K562 (cell line): ENCODE data around the gene CCDC9. TPM values are rescaled to one million over a fixed set of nuclear protein-coding genes. Genes with fewer than 3 reads are reported as not detected.

Experiments used
- CBFB ChIP-seq: sonication (generic); formaldehyde crosslinking; IDR thresholded peaks from 2 replicates; pipeline ENCODE4 v1.4.0; 2020; ENCODE audit warnings: mild to moderate bottlenecking, missing genetic modification reagents
- CREM ChIP-seq: IDR thresholded peaks from 2 replicates; pipeline ENCODE4 v1.6.1; 2014; ENCODE audit warnings: antibody characterized with exemption, low read depth
- CXXC5 ChIP-seq: fragments of 250-450 bp; sonication (Bioruptor Pico); IDR thresholded peaks from 2 replicates; pipeline ENCODE4 v1.8.0; 2022; ENCODE audit warnings: inconsistent platforms, mild to moderate bottlenecking, moderate library complexity
- E2F3 ChIP-seq: fragments of 250-450 bp; sonication (Bioruptor Pico); IDR thresholded peaks from 2 replicates; pipeline ENCODE4 v1.4.0; 2020; ENCODE audit warnings: mild to moderate bottlenecking
- ELK3 ChIP-seq: fragments of 450-650 bp; formaldehyde crosslinking; IDR thresholded peaks from 2 replicates; pipeline ENCODE4 v1.4.0; 2020; ENCODE audit warnings: mild to moderate bottlenecking
- ETS1 ChIP-seq: conservative IDR thresholded peaks from 2 replicates; pipeline ENCODE4 v1.6.1; 2011; ENCODE audit warnings: low read depth, mild to moderate bottlenecking, low read length; ENCODE audit not compliant: control insufficient read depth
- FOXJ2 ChIP-seq: fragments of 200-800 bp; sonication (Bioruptor generic); IDR thresholded peaks from 2 replicates; pipeline ENCODE4 v1.6.1; 2016; ENCODE audit warnings: missing genetic modification characterization, missing compliant biosample characterization
- FOXP1 ChIP-seq: sonication (generic); formaldehyde crosslinking; IDR thresholded peaks from 2 replicates; pipeline ENCODE4 v1.8.0; 2022; ENCODE audit warnings: mild to moderate bottlenecking, missing genetic modification reagents
- GABPB1 ChIP-seq: sonication (generic); formaldehyde crosslinking; IDR thresholded peaks from 2 replicates; pipeline ENCODE4 v1.8.0; 2022; ENCODE audit warnings: mild to moderate bottlenecking, missing genetic modification reagents
- JUN ChIP-seq, 2 experiments: sonication (generic) in 1 of 2; formaldehyde crosslinking in 1 of 2; IDR thresholded peaks; 2 replicates each; pipeline versions ENCODE4 v1.6.1 to v1.8.0; 2012 to 2022; ENCODE audit warnings: borderline replicate concordance in 2 of 2, mild to moderate bottlenecking in 2 of 2, improper control_type of control experiment in 1 of 2, low read depth in 1 of 2, low read length in 1 of 2, missing genetic modification reagents in 1 of 2
- MTA1 ChIP-seq: fragments of 450-650 bp; IDR thresholded peaks from 2 replicates; pipeline ENCODE4 v1.6.1; 2017; ENCODE audit warnings: borderline replicate concordance
- NFIC ChIP-seq: fragments of 450-650 bp; IDR thresholded peaks from 2 replicates; pipeline ENCODE4 v1.6.1; 2017; ENCODE audit warnings: mild to moderate bottlenecking, inconsistent platforms
- PHB ChIP-seq: fragments of 250-450 bp; sonication (Bioruptor Pico); IDR thresholded peaks from 2 replicates; pipeline ENCODE4 v1.5.0; 2021
- PHF21A ChIP-seq: fragments of 450-650 bp; IDR thresholded peaks from 2 replicates; pipeline ENCODE4 v1.6.1; 2017; ENCODE audit warnings: low read depth, borderline replicate concordance
- POLR2A ChIP-seq: fragments of 450-650 bp; conservative IDR thresholded peaks from 2 replicates; pipeline ENCODE4 v1.6.1; 2016
- POLR2AphosphoS5 ChIP-seq: IDR thresholded peaks from 2 replicates; pipeline ENCODE4 v1.6.1; 2011; ENCODE audit warnings: mild to moderate bottlenecking, low read depth, low read length, moderate library complexity; ENCODE audit not compliant: control insufficient read depth, insufficient read depth
- RUNX1 ChIP-seq: sonication (generic); IDR thresholded peaks from 2 replicates; pipeline ENCODE4 v1.6.1; 2016; ENCODE audit warnings: antibody characterized with exemption, low read depth
- SIN3B ChIP-seq: fragments of 450-650 bp; IDR thresholded peaks from 2 replicates; pipeline ENCODE4 v1.6.1; 2017; ENCODE audit warnings: low read depth, mild to moderate bottlenecking, moderate library complexity
- TFAP4 ChIP-seq: sonication (generic); formaldehyde crosslinking; IDR thresholded peaks from 2 replicates; pipeline ENCODE4 v1.8.0; 2022; ENCODE audit warnings: missing genetic modification reagents, mild to moderate bottlenecking, moderate library complexity, borderline replicate concordance
- U2AF2 ChIP-seq: fragments of 200-400 bp; formaldehyde crosslinking; optimal IDR thresholded peaks from 2 replicates; pipeline ENCODE3; 2017; ENCODE audit warnings: low read depth, mild to moderate bottlenecking, low read length
- ZKSCAN8 ChIP-seq: fragments of 200-800 bp; sonication (Bioruptor generic); IDR thresholded peaks from 2 replicates; pipeline ENCODE4 v1.6.1; 2016; ENCODE audit warnings: missing genetic modification characterization, missing compliant biosample characterization
- ZNF436 ChIP-seq: fragments of 250-450, 450-650 bp; sonication (Bioruptor Pico); formaldehyde crosslinking; IDR thresholded peaks from 2 replicates; pipeline ENCODE4 v1.7.0; 2020; ENCODE audit warnings: mild to moderate bottlenecking
- ZNF707 ChIP-seq: fragments of 250-450 bp; sonication (Bioruptor Pico); conservative IDR thresholded peaks from 2 replicates; pipeline ENCODE4 v1.8.0; 2022; ENCODE audit warnings: inconsistent platforms, mild to moderate bottlenecking, moderate library complexity
- polyA plus RNA-seq, 8 experiments: library from polyadenylated mRNA; depleted of rRNA in 4 of 8; stranded (reverse) in 5 of 8; unstranded in 3 of 8; fragments of >200 nt; fragmentation: Nextera tagmentation in 2 of 8; fragmentation: Illumina TruSeq in 1 of 8; extraction: Ambion mirVana in 2 of 8; extraction: Trizol in 1 of 8; gene quantifications; 2 replicates each; pipeline versions ENCODE4 v1.2.1 to v1.2.3, GENCODE V29; 2011 to 2014; ENCODE audit warnings: inconsistent platforms in 1 of 8, missing spikeins in 1 of 8
- total RNA-seq, 7 experiments: library from RNA; depleted of rRNA in 6 of 7; stranded (reverse); fragments of >200 nt in 6 of 7; fragmentation: Illumina TruSeq in 2 of 7; extraction: Trizol in 2 of 7; gene quantifications; 2 replicates each; pipeline versions ENCODE4 v1.2.1 to v1.2.3, GENCODE V29; 2011 to 2021; ENCODE audit warnings: low replicate concordance in 1 of 7
- TF ChIP-seq, protein P1 (sequence below), 2 experiments: IDR thresholded peaks; 2 replicates each; pipeline ENCODE4 v1.6.1; 2012; ENCODE audit warnings: improper control_type of control experiment in 2 of 2, low read depth in 2 of 2, low read length in 2 of 2, borderline replicate concordance in 1 of 2

CCDC9 gene
- total and polyA plus RNA-seq, 9 of the 15 experiments (the other 6 are each of a cell fraction or from before 2014, with no cell fraction given): 0.23 to 38.6 (median 8.4) TPM

- TF ChIP-seq ZNF436: 0 out of 2 replicates have a peak, but pooled peaks have one; percentile 54
- no peak for TF ChIP-seq RUNX1
- TF ChIP-seq TFAP4 (CRISPR knock-in tag): no peak
- TF ChIP-seq MTA1: no peak
- TF ChIP-seq, protein P1, sequence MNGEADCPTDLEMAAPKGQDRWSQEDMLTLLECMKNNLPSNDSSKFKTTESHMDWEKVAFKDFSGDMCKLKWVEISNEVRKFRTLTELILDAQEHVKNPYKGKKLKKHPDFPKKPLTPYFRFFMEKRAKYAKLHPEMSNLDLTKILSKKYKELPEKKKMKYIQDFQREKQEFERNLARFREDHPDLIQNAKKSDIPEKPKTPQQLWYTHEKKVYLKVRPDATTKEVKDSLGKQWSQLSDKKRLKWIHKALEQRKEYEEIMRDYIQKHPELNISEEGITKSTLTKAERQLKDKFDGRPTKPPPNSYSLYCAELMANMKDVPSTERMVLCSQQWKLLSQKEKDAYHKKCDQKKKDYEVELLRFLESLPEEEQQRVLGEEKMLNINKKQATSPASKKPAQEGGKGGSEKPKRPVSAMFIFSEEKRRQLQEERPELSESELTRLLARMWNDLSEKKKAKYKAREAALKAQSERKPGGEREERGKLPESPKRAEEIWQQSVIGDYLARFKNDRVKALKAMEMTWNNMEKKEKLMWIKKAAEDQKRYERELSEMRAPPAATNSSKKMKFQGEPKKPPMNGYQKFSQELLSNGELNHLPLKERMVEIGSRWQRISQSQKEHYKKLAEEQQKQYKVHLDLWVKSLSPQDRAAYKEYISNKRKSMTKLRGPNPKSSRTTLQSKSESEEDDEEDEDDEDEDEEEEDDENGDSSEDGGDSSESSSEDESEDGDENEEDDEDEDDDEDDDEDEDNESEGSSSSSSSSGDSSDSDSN (IDR thresholded peaks at IDR 0.05; ENCODE audit: borderline replicate concordance in 1 of 2, low read depth in 2 of 2, low read length in 2 of 2): peak; percentile 35 to 94; a peak in 2 of 4 replicates
- no peak for TF ChIP-seq FOXJ2
- 0 out of 2 replicates have a peak, but pooled peaks have one; percentile 24 for TF ChIP-seq SIN3B
- TF ChIP-seq NFIC: peak; percentile 65; the same call in 1 of the 2 replicates
- TF ChIP-seq CBFB (CRISPR knock-in tag): 0 out of 2 replicates have a peak, but pooled peaks have one; percentile 54
- TF ChIP-seq CREM: peak; percentile 61
- peak; percentile 97 for TF ChIP-seq CXXC5 (CRISPR knock-in tag)
- TF ChIP-seq U2AF2: no peak
- TF ChIP-seq GABPB1 (CRISPR knock-in tag): peak; percentile 49; the same call in 1 of the 2 replicates
- TF ChIP-seq ZKSCAN8 (CRISPR knock-in tag): no peak
- TF ChIP-seq ELK3 (CRISPR knock-in tag): no peak
- no peak for TF ChIP-seq PHF21A
- TF ChIP-seq E2F3: no peak
- TF ChIP-seq POLR2A: peak; percentile 96; the same call in 1 of the 2 replicates
- no peak for TF ChIP-seq FOXP1
- peak; percentile 92 for TF ChIP-seq ETS1
- TF ChIP-seq PHB: peak; percentile 37; the same call in 1 of the 2 replicates
- no peak for TF ChIP-seq ZNF707 (CRISPR knock-in tag)
- peak; percentile 92 for TF ChIP-seq JUN (IDR thresholded peaks at IDR 0.05; ENCODE audit: borderline replicate concordance, low read depth, low read length)
- peak; percentile 77; the same call in 1 of the 2 replicates for TF ChIP-seq JUN (CRISPR knock-in tag; IDR thresholded peaks at IDR 0.05; ENCODE audit: borderline replicate concordance)
- TF ChIP-seq POLR2AphosphoS5: peak; percentile 99
Observed at GRCh38 chr19:47225746-47226425, 30.4 kb upstream of the CCDC9 start (continued).
